HG03064 (cell line): ENCODE measurements around the gene PLCB1.
"Not testable (repeated sequence)": the region's sequence is repeated elsewhere in the genome, so short reads cannot be mapped to it uniquely, and the experiment has no call there.

Source experiments
- ATAC-seq: cut with Tn5 transposase; IDR thresholded peaks from one replicate; pipeline ENCODE4 v1.9.1; 2021; ENCODE audit warnings: low read depth; ENCODE audit not compliant: unreplicated experiment

The PLCB1 gene

DNA sequence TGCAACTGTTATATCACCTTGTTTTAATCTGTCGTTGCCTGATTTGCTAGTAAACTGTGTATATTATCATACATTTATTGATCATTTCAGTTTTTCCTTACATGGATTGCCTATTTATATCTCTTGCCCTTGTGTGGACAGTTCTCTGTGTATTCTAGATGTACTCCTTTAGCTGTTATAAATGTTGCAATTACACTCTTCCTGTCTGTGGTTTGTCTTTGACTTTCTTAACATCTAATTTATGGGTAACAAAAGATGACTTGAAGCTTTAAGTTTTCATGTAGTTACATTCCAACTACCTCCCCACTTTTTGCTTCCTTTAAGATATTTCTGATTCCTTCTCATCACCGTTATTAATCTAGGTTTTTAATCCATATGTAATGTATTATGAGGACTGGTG, 22.6 kb downstream of the PLCB1 start:
- ATAC-seq: no peak

DNA sequence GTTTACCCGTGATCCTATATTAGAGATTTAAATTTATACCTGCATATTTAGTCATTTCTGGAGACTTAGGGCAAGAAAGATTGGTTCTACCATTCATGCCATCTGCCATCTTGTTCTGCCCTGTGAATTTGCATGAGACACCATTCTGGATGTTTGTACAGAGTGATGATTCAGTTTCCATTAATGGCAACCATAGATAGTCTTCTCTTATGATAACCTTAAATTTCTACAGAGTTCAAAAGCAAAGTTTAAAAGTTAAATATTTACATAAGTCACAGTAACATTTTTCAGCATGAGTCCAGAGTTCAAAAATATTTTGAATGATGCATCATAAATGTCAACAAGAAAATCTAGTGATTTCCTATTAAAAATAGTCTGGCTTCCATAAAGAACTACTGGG, 23.2 kb downstream of the PLCB1 start:
- ATAC-seq: no peak

GRCh38 chr20:8155812-8156211, 23.7 kb downstream of the PLCB1 start:
- ATAC-seq: no peak

- ATAC-seq: no peak
Measured at GRCh38 chr20:8156235-8157079, 24.4 kb downstream of the PLCB1 start.

GRCh38 chr20:8159217-8159616, 27.2 kb downstream of the PLCB1 start:
- ATAC-seq: not testable (repeated sequence)

DNA sequence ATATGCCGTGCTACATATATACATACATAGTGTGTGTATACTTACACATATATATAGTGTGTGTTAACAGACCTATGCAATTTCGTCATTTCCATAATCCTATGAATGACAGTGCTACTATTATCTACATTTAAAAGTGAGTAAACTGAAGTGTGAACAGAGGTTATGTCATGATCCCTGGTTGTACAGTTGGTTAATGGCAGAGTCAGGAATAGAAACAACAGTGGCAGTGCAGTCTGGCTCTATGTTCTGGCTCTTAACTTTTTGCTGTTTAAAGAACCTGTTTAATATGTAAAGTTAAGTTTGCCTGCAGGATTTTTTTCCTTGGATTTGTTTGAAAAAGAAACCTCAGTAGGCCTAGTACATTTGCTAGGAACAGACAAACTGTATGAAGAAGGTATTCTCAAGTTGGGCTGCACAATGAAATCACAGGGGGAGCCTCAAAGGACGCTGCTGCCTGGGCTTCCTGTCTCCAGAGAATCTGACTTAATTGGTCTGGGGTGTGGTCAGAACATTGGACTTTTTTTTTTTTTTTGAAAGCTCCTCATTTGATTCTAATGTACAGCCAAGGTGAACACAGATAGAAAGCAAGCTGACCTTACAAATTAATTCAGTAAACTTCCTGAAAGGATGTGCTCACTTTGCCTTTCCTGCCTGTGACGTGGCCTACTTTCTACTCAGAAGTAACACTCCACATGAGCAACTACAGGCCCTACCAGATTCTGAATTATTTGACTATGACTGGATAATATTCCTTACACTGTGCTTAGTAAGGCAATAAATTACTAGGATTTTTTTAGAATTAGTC, 29.4 kb downstream of the PLCB1 start:
- ATAC-seq: no peak

DNA sequence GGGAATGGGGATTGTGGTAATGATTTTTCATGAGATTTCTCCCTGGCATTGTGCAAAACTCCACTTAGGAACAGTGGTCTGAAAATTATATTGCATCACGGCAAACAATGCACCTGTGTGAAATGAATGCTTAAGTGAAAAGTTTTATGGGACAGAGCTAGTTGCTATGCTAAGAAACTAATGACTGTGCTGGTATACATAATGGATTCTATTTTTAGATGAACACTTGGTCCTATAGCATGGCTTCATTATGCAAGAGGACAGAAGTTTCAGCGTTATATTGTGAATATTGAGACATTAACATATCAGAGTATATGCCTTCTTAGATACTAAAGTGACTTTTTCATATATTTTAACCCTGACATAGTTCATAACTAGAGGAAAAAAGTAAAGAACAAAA, 30.5 kb downstream of the PLCB1 start:
- no peak for ATAC-seq

- ATAC-seq: no peak
Measured at GRCh38 chr20:8163543-8163942, 31.5 kb downstream of the PLCB1 start.

- ATAC-seq: no peak
Measured at GRCh38 chr20:8166730-8167129, 34.7 kb downstream of the PLCB1 start.

- ATAC-seq: no peak
Measured at GRCh38 chr20:8168785-8169288, 36.8 kb downstream of the PLCB1 start.

GRCh38 chr20:8170921-8171320, 38.9 kb downstream of the PLCB1 start:
- ATAC-seq: no peak

DNA sequence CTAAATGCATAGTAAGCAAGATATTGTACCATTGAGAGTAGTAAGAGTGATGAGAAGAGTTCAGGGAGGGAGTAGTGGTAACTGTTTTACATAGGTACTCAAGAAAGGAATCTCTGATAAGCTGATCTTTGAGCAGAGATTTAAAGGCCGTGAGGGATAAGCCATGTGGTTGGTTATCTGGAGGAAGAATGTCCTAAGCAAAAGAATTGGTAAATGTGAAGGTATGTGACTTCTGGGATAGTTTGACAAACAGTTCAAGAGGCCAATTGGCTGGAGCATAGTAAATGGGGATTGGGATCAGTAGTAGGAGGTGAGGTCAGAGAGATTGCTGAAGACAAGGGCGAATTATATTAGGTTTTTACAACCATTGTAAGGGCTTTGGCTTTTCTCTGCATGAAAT, 40.1 kb downstream of the PLCB1 start:
- ATAC-seq: no peak

GRCh38 chr20:8175741-8176675, 43.9 kb downstream of the PLCB1 start:
- ATAC-seq: no peak

GRCh38 chr20:8183526-8183925, 51.5 kb downstream of the PLCB1 start:
- no peak for ATAC-seq

DNA sequence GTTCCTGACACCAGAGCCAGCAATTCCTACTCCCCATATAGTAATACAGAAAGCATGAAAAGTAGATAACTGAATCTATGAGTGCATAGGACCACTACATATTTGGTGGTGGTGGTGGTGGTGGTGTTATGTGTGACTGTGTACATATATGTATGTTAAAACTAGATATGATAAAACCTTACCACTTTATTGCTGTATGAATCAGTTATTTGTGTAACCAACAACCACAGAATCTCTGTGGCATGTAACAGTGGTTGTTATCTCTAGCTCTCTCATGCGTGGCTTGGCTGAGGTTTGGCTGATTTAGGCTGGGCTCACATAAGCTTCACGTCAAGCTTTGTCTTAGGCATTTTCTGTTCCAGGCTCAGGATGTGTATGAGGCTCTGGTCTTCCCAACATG, 55.7 kb downstream of the PLCB1 start:
- no peak for ATAC-seq

- no peak for ATAC-seq
Measured at GRCh38 chr20:8190043-8190880, 58.2 kb downstream of the PLCB1 start.

DNA sequence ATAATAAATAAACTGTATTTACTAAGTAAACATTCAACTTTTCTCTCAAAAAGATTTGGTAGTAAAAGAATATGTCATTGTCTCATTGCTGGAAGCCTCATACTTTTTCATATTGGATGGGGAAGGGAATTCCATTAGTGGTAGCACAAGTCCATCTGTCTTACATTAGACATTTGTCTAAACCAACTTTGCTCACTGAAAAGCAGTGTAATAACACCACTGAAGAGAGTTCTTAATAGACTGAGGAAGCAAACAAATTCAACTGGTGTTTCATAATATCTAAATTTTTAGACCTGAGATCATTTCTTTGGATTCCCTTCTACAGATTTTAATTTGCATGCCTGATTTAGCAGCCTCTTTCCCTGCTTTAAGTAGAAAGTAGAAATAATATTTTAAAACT, 62.7 kb downstream of the PLCB1 start:
- ATAC-seq: no peak

DNA sequence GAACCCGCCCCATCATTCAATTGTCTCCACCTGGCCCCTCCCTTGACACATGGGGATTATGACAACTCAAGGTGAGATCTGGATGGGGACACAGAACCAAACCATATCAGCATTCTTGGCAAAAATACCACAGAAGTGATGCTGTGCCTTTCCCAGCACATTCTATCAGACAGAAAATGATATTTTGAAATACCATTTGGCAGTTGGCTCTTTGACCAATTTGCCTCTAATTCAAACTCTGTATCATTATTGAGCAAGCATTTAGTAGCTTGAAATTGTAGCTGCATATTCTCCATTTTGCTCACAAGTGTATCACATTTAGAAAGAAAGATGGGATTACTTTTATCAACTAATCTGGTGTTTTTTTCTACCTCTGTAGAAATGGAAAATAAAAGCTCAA, 64.0 kb downstream of the PLCB1 start:
- no peak for ATAC-seq

DNA sequence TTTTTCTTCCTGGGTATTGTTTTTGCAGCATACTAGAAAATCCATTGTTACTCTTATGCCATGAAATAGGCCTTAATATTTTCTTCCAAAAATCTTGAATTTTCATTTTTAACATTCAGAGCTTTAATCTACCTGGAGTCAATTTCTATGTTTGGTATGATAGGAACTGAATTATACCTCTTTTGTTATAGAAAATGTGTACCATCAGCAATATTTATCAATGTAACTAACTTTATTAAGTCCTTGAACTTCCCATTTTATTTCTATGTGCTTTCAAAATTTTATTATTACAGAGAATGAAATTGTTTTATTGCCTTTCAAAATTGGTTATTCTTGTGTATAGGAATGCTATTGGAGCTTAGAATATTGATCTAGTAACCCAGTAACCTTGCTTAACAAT, 68.2 kb downstream of the PLCB1 start:
- no peak for ATAC-seq

DNA sequence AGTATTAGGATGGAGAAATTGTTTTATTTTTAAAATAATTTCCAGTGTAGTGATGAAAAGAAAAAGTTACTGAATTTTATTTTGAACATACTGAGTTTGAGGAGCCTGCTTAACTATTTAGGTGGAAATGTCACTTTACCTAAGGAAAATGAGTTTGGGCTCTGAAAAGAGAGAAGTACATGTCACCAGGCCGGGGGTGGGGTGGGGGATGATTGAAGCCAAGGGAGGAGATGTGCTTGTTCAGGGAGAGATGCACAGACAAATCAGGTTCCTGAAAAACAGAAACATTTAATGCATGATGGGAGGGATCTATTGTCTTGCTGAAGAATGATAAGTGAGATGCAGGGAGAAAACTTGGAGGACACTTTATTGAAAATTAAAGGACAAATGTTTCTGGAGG, 71.3 kb downstream of the PLCB1 start:
- ATAC-seq: no peak
